DMS 273 treated with DMSO at 0.1 percent for 48 hours (cell line): ENCODE measurements around the gene ZNRF3.

ENCODE experiments used
- DNase-seq: peaks from one replicate; lab custom pipeline; 2025; lab: John Stamatoyannopoulos, UW

Gene ZNRF3

DNA sequence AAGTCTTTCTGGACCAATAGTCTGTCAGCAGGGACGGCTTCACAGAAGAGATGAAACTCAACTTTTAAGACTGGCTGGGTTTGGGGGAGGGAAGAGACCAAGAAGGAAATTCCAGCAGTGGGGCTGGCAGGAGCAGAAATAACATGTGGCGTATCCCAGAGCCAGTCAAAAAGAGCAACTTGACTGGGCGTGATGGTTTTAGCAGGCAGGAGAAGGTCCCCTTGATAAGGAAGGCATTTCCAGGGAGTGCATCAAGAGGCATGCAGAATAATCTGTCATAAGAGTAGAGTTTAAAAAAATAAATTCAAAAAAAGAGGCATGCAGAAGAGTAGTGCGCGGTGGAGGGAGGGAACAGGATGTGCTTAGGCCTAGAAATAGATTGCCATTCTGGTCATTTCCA lies 125.8 kb downstream of the ZNRF3 start:
- DNase-seq, result no peak

DNA sequence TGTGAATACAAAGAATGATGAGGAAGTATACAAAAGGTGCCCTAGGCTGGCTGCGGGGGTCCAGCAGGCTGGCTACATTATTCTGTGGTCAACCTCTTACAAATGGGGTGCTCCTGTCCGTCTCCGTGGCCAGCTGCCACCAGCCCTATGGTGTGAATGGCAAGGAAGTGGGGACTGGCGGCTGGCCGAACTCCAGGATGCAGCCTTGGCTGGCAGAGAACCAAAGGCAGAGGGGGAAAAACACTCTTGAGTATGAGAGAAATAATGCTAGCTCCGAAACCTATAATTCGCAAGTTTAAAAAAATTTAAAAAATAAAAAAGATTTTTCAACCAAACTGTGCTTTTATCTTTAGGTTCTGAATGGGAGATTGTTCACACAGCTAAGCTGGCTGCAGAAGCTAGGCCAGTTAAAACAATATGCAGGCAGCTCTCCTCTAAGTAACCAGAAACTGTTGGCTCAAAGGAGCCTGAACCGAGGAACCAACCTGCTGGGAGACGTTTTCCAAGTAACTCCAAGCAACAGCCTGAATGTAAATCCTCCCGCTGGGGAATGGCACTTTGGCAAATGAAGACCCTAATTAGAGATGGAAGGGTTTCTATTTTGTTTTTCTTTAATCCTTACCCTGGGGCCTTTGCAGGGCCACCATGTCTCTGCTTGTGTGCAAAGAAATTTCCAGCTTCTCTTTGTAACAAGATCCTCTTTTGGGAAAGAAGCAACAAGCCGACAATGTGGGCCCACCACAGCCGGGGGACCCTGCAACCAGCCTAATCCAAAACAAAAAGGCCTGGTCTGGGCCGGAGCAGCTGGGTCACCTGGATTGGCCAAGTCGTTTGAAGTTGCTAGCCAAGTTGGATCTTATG lies 128.1 kb downstream of the ZNRF3 start:
- DNase-seq, result no peak

DNA sequence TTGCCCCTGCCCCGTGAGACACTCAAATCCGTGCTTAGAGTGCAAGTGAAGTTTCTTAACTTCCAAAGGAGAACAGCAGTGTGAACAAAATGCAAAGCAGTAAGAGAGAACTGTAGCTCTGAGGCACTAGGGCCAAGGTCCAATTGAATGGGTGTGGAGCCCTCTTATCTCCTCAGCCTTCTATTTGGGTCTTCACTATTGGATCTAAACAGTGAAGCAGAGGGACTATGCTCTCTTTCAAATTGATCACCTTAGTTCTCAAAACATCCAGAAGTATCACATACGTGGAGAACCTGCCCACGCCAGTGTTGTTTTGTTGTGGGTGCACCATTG lies 128.7 kb downstream of the ZNRF3 start:
- no peak for DNase-seq

DNA sequence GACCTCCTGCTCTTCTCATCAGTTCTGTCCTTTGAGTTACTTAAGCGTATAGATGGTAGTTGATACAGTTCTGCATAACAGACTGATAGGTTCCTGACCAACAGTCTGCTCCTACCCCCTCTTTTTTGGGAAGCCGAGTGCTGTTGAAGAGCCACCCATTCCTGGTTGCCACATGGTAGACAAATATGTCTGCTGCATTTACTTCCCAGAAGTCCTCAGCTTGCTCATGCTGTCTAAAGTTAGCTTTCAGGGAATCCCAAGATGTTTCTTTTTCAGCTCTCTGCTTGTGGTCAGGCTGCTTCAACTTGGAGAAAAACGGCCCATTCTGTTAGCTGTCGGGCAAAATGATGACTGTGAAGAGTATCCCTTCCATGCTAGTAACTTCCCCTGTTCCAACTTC lies 129.6 kb downstream of the ZNRF3 start:
- no peak for DNase-seq

DNA sequence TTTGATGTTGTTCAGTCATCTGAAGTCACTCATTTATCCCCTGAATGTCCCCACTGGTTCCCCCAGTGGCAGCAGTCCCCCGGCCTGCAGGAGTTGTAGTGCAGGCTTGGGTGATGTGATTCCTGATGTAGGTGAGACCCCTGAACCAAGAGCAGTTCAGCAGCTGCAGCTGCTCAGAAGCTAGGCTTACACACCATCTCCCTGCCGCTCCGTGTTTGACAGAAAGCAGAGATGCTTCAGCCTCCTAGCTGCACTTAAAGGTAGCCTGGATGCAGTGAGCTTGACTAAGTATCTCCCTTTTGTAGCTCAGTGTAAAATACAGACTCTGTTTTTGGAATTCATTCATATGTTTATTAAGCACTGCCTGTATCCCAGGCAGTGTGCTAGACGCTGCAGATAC lies 130.9 kb downstream of the ZNRF3 start:
- DNase-seq, result no peak

DNA sequence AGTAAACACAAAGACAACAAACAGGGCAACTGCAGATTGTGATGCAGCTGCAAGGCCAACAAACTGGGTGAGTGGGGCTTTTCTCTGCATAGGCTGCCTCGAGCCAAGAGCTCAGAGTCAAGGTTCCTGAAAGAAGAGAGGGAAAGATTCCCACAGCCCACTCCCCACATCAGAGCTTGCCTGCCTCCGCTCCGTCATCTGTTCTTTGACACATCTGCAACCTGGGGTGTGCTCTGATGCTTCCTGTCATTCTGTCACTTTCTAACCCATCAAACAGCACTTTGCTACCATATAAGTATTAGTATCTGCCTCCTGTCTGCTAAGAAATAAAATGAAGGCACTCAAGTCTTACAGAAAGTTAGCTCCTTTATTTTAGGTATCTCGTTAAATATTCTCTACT lies 131.4 kb downstream of the ZNRF3 start:
- DNase-seq, result no peak

DNA sequence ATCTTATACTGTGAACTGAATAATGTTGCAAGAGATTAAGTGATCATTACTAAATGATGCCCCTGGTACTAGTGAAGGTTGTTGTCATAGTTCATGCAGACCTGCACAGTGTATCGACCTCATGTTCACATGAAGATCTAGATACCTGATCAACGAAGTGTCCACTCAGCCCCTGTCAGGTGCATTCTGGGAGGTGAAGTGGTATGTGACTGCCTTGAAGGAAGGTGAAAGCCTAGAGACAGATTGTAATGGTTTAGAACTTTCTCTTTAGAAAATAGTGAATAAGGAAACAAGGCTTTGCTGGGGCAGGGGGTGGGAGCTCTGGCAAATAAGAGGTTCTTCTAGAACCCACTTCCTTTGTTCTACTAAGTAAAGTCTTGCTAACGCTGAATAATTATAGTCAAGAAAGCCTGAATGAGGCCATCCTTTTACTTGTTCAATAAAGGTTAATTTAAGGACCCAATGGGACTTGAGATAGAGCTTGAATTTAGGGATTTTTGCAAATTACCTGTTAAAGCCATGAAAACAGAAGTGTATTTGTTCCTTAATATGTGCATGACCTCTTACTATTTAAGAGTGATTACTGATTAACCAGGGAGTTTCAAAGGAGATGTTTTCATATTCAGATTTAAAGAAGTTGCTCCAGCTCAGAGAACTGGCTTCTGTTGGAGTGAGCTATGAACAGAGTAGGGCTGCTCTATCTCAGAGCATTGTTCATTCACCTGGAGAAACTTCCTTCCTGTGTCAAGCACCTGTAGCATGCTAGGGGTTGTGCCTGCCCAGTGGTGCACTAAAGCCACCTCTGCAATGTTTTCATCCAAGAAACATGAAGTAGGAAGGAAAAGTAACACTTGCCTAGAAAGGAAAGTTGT lies 132.9 kb downstream of the ZNRF3 start:
- no peak for DNase-seq

DNA sequence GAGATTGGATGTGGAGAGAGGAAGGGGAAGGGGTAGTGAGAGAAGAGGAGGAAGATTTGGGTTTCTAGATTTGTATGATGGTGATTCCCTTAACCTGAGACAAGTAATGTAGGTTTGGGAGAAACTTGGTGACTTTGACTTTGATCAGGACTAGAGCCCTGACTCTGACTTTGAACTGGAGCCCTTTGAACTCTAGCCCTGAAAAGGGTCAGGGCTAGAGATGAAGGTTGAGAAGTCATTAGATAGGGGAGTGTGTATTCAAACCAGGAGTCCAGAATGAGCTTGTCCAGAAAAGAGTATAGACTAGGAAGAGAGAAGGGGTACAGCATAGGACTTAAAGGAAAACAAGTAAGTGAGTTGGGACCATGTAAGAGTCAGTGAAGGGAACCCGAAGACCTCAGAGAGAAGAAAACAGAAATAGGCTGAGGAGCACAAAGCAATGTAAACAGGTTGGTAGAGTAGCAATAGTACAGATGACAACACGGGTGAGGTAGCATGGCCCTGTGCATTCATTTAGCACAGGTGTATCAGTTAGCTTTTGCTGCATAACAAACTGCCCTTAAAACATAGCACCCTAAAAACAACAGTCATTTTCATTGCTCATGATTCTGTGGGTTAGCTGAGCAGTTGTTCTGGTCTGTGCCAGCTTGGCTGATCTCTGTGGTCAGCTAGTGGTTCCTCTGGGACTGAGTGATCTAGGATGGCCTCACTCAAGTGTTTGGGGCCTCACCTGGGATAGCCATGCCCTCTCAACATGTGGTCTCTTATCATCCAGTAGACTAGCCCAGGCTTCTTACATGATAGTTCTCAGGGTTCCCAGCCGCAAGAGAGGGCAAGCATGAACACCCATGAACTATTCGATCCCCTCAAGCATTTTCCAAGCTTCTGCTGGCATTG lies 135.2 kb downstream of the ZNRF3 start:
- no peak for DNase-seq

DNA sequence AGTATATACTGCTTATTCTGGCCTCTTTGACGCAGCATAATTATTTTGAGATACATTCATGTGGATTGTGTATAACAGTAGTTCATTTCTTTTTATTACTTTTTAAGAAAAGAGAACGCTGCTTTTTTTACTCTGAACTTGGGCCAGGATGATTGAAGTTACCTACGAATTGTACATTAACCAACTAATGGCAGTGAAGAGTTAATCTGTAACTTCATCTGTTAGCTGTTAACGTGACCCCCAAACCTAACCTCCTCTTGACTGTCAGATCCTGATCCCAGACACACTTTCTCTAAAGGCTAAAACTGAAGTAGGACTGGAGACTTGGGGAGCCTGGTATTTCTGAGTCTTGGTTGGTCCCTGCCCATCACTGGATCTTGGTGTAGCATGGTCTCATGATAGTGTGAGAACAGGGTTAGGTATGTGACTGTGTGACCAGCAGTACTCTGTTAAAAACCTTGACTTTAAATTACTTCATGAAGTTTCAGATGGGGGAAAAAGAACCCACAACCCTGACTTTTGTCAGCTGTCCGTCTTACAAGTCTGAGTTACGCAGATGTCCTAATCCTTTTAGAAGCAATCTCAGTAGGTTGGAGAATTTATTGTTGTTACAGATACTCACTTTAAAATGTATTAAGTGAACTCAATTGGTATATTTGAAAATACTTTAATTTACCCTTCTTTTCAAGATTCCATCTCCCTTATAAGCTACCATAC lies 138.9 kb downstream of the ZNRF3 start:
- DNase-seq, result no peak

DNA sequence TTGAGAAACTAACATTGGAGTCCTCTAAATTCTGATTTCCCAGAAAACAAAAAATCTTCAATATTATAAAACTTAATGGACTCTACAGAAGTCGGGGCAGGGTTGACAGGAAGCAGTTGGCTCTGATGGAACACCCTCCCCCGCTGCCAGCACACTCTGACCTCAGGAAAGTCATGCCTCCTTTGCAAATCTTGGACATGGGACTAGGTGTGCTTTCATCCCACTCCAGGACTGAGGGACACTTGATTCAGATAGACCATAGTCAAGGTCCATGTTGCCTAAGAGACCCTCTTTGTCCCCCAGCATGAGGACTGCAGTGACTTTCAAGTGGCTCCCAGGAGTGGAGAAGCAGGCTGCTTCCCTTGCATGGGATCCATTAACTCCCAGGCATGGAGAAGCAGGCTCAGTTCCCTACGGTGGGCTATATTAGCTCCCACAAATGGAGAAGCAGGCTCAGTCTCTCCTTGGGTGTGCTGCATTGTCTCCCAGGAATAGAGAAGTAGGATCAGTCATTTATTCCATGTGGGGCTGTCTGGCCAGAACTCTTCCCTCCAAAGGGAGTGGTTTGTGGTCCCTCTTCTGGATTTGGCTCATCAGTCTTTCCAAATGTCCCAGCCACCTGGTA lies 139.9 kb downstream of the ZNRF3 start:
- DNase-seq, result no peak

DNA sequence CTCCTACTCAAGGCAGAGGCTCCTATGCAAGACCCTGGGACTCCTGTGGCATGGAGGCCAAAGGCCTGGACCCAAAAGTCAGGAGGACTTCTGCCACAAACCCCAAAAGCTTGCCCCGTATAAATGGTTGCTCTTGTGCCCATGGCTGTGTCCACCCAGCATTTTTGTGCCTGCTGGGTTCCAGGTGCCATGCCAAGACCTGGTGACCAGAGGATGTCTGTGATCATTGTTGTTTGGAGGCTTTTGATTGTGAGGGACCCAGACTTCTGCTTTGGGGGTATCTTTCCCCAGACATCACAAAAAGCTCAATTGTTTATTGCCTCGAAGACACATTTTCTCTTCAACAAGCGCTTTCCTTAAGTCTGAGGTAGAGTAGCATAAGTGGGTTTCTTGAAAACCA lies 143.2 kb downstream of the ZNRF3 start:
- DNase-seq, result no peak

DNA sequence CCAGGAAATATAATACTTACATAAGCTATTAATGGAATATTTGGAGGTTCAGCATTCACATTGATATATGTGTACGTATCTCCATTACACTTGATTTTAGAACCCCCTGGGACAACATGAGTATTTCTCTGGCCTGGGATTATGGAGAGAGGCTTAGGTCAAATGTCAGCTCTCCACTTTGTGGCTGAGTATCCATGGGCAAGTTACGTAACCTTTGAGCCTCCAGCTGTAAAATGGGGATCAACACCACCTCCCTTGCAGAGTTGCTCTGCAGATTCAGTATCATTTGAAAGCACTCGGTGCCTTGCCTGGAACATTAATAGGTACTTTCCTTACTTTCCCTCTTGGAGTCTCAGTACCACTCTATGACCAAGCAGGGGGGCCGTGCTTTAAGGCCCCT lies 145.1 kb downstream of the ZNRF3 start:
- DNase-seq, result no peak

DNA sequence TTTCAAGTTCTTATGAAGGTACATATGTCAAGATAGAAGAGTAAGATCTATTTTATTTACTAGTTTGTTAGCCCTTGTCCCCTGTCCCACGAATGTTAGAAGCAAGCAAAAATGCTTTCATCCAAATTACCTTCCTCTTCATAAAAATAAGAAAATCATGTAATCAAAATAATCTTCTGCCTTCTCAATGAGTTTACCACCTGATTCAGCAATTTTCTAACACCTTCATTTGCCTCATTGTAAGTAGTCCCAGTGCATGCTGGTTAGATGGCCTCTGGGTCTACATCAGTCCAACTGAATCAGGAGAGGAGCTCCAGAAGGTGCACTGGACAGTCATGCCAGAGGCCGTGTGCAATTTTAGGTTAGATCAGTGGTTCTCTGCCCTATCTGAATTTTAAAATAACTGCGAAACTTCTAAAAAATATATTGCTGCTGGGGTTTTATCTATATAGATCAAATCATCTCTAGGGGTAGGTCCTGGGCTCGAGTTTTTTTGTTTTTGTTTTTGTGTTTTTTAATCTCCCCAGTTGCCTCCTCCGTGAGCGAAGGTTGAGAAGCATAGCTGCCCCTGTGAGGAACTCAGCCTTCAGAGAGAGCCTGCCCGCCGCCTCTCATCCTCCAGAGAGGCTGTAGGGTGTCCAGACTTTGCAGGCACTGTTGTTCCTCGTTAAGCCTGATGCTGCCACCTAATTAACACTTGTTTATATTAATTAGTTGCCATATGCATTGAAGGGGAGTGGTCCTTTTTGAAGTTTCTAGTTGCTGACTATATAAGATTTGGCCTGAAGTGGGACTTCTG lies 146.0 kb downstream of the ZNRF3 start:
- no peak for DNase-seq

DNA sequence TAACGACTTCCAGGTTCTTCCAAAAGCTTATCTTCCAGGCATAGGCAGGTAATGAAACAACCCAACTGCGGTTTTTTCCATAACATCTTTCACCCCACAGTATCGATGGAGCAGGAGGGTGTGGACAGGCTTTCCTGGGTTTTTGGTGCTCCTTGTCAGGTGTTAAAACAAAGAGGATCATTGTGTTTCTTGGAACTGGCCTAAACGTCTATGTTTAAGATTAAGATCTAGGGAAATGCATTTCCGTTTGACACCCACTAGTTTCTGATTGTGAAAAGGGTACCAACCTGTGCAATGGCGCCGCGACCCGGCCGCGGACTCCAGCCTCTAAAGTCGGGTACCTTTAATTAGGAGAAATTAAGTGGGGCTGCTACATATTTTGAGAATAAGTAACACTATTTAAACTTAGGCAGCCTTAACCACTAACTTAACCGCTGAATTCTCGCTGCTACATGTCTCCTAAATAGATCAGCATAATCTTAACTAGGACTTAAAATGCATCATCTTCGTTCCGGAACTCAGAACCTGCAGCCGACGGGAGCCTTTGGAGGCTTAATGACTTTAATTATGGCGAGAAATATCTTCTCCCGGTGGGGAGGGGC lies 146.7 kb downstream of the ZNRF3 start:
- DNase-seq, result no peak

DNA sequence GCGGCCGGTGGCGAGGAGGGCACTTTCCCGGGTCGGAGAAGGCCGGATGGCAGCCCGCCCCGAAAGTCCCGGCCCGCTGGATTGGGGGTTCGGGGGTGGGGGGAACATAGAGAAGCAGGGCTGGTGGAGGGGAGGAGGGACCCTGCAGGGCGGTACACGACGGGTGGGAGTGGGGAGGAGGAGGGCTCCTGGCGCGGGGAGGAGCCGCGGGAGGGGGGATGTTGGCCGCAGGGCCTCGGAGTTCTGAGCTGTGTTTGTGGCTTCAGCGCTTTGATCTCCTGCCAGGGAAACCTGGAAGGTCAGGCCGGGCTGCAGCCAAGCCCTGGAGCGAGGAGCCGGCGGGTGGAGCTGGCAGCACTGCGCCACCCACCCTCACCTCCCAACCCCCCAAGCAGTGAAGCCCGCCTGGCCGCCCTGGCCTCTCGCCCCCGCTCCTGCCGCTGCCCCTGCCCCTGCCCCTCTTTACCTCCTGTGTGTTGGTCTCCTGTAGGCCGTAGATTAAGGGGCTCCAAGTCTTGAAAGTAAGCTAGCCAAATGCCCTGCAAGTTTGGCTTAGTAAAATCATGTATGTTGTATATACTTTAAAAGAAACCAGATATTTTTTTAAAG lies 147.3 kb downstream of the ZNRF3 start:
- peak; percentile 6 for DNase-seq

DNA sequence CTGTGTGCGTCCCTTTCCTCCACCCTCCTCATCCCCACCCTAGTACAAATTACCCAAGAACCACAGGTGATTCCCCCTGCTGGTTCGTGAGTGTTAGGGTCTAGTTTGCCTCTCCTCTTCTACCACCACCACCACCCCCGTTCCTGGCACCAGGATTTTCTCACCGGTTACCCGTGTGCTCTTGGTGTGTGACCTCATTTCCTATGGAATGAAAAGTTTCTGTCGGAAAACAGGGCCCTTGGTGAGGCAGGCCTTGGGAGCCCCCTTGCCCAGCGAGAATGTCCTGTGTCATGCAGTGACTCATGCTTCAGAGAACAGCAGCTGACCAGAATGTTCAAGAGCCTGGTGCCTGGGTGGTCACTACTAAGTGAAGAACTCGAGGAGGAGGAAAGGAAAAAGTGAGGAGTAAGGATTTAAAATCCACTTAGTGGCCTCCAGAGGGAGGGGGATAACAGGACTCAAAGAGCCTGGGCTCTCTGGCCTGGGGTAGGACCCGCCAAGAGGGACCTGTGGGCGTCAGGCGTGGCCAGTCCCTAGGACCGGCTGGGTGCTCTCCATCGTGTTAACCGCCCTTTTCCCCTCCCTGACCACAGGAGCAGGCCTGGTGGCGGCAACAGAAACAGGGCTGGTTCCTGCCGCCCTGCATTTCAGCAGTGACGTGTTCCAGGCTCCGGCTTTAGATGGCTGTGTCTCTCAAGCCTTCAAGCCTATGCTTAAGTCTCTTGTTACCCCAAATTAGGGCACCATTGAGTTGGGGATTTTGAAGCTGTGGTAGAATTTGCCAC lies 148.0 kb downstream of the ZNRF3 start:
- no peak for DNase-seq

DNA sequence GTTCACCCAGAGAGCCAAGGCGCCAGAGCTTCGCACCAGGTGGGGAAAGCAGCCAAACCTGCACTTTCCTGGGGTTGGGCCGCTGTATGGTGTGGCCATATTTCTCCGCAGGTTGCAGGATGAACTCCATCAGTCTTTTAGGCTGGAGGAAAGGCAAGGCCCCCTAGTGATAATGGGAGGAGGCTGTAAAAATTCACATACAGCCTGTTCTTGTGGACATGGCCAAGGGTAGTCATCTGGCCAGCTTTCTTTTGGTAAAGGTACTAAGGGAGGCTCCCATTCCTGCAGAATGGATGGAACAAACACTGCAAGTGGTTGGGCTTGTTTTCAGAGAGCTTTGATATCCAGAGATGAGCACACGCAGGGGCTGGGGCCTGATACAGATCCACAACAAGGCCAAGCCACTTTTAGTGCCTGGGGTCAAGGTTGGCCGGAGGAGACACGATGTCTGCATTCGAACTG lies 148.7 kb downstream of the ZNRF3 start:
- no peak for DNase-seq

DNA sequence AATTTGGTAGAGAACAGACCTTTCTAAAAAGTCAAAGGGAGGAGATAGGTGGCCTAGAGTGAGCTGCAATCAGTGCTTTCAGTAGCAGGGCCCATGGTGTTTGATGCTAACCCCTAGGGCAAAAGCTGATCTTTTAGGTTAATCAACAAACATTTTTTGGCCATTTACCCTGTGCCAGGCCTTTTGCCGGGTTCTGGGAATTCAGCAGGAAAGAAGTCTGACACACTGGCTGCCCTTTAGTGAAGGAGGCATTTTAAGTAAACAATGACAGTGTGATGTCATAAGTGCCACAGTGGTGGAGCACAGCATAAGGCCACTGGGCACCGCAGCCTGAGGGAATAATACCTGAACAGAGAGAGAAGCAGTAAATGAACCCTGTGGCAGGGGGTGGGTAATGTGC lies 149.2 kb downstream of the ZNRF3 start:
- no peak for DNase-seq
